Measurements from ENCODE around the gene SLU7.
"Not testable (repeated sequence)": the region's sequence is repeated elsewhere in the genome, so short reads cannot be mapped to it uniquely, and the experiment has no call there.

DNA sequence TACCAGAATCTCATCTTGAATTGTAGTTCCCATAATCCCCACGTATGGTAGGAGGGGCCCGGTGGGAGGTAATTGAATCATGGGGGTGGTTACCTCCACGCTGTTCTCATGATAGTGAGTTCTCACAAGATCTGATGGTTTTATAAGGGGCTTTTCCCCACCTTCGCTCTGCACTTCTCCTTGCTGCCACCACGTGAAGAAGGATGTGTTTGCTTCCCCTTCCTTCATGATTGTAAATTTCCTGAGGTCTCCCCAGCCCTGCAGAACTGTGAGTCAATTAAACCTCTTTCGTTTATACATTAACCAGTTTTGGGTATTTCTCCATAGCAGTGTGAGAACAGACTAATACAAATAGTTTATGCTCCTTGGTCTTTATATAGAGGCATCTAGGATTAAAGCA, 17.8 kb upstream of the SLU7 start:
- TF ChIP-seq, protein P1, sequence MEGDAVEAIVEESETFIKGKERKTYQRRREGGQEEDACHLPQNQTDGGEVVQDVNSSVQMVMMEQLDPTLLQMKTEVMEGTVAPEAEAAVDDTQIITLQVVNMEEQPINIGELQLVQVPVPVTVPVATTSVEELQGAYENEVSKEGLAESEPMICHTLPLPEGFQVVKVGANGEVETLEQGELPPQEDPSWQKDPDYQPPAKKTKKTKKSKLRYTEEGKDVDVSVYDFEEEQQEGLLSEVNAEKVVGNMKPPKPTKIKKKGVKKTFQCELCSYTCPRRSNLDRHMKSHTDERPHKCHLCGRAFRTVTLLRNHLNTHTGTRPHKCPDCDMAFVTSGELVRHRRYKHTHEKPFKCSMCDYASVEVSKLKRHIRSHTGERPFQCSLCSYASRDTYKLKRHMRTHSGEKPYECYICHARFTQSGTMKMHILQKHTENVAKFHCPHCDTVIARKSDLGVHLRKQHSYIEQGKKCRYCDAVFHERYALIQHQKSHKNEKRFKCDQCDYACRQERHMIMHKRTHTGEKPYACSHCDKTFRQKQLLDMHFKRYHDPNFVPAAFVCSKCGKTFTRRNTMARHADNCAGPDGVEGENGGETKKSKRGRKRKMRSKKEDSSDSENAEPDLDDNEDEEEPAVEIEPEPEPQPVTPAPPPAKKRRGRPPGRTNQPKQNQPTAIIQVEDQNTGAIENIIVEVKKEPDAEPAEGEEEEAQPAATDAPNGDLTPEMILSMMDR (IDR thresholded peaks at IDR 0.05; ENCODE audit: poor library complexity, severe bottlenecking): not testable (repeated sequence)
- not testable (repeated sequence) for TF ChIP-seq EZH2 (IDR thresholded peaks at IDR 0.05; ENCODE audit: borderline replicate concordance, insufficient read depth, low read length, poor library complexity, severe bottlenecking); RAD21 (conservative IDR thresholded peaks at IDR 0.05); EP300 (conservative IDR thresholded peaks at IDR 0.05; ENCODE audit: poor library complexity, severe bottlenecking); MXI1 (conservative IDR thresholded peaks at IDR 0.05; ENCODE audit: poor library complexity, severe bottlenecking); POLR2AphosphoS5 (IDR thresholded peaks at IDR 0.05); SMC3 (conservative IDR thresholded peaks at IDR 0.05; ENCODE audit: poor library complexity)
- TF ChIP-seq, protein P2, sequence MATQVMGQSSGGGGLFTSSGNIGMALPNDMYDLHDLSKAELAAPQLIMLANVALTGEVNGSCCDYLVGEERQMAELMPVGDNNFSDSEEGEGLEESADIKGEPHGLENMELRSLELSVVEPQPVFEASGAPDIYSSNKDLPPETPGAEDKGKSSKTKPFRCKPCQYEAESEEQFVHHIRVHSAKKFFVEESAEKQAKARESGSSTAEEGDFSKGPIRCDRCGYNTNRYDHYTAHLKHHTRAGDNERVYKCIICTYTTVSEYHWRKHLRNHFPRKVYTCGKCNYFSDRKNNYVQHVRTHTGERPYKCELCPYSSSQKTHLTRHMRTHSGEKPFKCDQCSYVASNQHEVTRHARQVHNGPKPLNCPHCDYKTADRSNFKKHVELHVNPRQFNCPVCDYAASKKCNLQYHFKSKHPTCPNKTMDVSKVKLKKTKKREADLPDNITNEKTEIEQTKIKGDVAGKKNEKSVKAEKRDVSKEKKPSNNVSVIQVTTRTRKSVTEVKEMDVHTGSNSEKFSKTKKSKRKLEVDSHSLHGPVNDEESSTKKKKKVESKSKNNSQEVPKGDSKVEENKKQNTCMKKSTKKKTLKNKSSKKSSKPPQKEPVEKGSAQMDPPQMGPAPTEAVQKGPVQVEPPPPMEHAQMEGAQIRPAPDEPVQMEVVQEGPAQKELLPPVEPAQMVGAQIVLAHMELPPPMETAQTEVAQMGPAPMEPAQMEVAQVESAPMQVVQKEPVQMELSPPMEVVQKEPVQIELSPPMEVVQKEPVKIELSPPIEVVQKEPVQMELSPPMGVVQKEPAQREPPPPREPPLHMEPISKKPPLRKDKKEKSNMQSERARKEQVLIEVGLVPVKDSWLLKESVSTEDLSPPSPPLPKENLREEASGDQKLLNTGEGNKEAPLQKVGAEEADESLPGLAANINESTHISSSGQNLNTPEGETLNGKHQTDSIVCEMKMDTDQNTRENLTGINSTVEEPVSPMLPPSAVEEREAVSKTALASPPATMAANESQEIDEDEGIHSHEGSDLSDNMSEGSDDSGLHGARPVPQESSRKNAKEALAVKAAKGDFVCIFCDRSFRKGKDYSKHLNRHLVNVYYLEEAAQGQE (IDR thresholded peaks at IDR 0.05; ENCODE audit: borderline replicate concordance): not testable (repeated sequence)
